Activated CD4-positive, CD25-positive, alpha-beta regulatory T cell treated with anti-CD3 and anti-CD28 coated beads, Interleukin-2, amount 50 U/mL, for 24 hours (primary cell): ENCODE measurements around the gene STK11.
A peak's percentile ranks its signal among the peaks of the same experiment; 100 is the strongest.

Experiments
- ATAC-seq, 2 donors: fragments of 150-1000 bp; cut with Tn5 transposase; one replicate each; pipeline ENCODE4 v1.10.0; 2021; ENCODE audit warnings: mild to moderate bottlenecking in 1 of 2, moderate library complexity in 1 of 2

Gene STK11

GRCh38 chr19:1226522-1227303 is 21.1 kb downstream of the STK11 start:
- no peak for ATAC-seq

- no peak for ATAC-seq
Observed at GRCh38 chr19:1227304-1228054, 21.9 kb downstream of the STK11 start.

- no peak for ATAC-seq
Observed at GRCh38 chr19:1228161-1228957, 22.8 kb downstream of the STK11 start.

GRCh38 chr19:1229056-1229923 is 23.7 kb downstream of the STK11 start:
- no peak for ATAC-seq

GRCh38 chr19:1229924-1230782 is 24.6 kb downstream of the STK11 start:
- ATAC-seq, result no peak

GRCh38 chr19:1230783-1231489 is 25.4 kb downstream of the STK11 start:
- no peak for ATAC-seq

- peak in 1 of 2 donors; percentile 16 for ATAC-seq
Observed at GRCh38 chr19:1231729-1232637, 26.4 kb downstream of the STK11 start.

- ATAC-seq, result no peak
Observed at GRCh38 chr19:1232652-1233072, 27.1 kb downstream of the STK11 start.

- ATAC-seq, result no peak
Observed at GRCh38 chr19:1233115-1233667, 27.6 kb downstream of the STK11 start.

- ATAC-seq, result no peak
Observed at GRCh38 chr19:1234051-1234954, 28.7 kb downstream of the STK11 start.

- ATAC-seq, result no peak
Observed at GRCh38 chr19:1234955-1235380, 29.4 kb downstream of the STK11 start.

- ATAC-seq, result no peak
Observed at GRCh38 chr19:1235625-1236538, 30.3 kb downstream of the STK11 start.

- ATAC-seq, result no peak
Observed at GRCh38 chr19:1236576-1236975, 31.0 kb downstream of the STK11 start.

GRCh38 chr19:1237027-1237659 is 31.6 kb downstream of the STK11 start:
- ATAC-seq, result no peak

GRCh38 chr19:1237754-1238368 is 32.3 kb downstream of the STK11 start, which contains the start of gene CBARP:
Gene CBARP, minus strand, starts transcription at chr19:1238005. Its CDS starts 1,905 bp downstream, at chr19:1236100.
- peak in 1 of 2 donors; percentile 2 for ATAC-seq
